Activated CD4-positive, alpha-beta T cell treated with anti-CD3 and anti-CD28 coated beads for 36 hours (primary cell): Measurements from ENCODE around the gene EP400. TPM values are rescaled to one million over a fixed set of nuclear protein-coding genes. Genes with fewer than 3 reads are reported as not detected.

Experiments
- ATAC-seq: fragments of 200-7000 bp; cut with Tn5 transposase; one replicate; pipeline ENCODE4 v1.10.0; 2021; ENCODE audit warnings: mild to moderate bottlenecking, moderate library complexity
- CTCF ChIA-PET: fragments of 350-600 bp; sonication (Branson Sonifier 250); formaldehyde crosslinking; loops from one replicate; lab custom pipeline; 2021; ENCODE audit warnings: antibody characterized with exemption; lab: Charles Lee
- POLR2A ChIA-PET: fragments of 350-600 bp; sonication (Branson Sonifier 250); formaldehyde crosslinking; loops from one replicate; lab custom pipeline; 2021; ENCODE audit warnings: antibody characterized with exemption, inconsistent platforms; lab: Charles Lee
- DNase-seq: peaks from one replicate; pipeline ENCODE4 v3.0.0-alpha.2; 2020
- H3K27ac Mint-ChIP-seq: one replicate; pipeline ENCODE4 v1.8.0; 2021; ENCODE audit warnings: mixed read lengths
- H3K27me3 Mint-ChIP-seq: one replicate; pipeline ENCODE4 v1.8.0; 2021; ENCODE audit warnings: mixed read lengths
- H3K36me3 Mint-ChIP-seq: one replicate; pipeline ENCODE4 v1.8.0; 2021; ENCODE audit warnings: low read depth, mixed read lengths
- H3K4me1 Mint-ChIP-seq: one replicate; pipeline ENCODE4 v1.8.0; 2021; ENCODE audit warnings: mixed read lengths
- H3K4me3 Mint-ChIP-seq: one replicate; pipeline ENCODE4 v1.8.0; 2021; ENCODE audit warnings: mild to moderate bottlenecking, moderate library complexity, mixed read lengths
- H3K9me3 Mint-ChIP-seq: one replicate; pipeline ENCODE4 v1.8.0; 2021; ENCODE audit warnings: low read depth, mixed read lengths
- intact Hi-C, 2 experiments: fragments of 100-400 bp; cut with DNase I in 1 of 2; cut with micrococcal nuclease in 1 of 2; formaldehyde crosslinking; loops; one replicate each; pipeline versions ENCODE4 v1.14.2 to v1.15.1; 2022 to 2024; cut with DNase I, micrococcal nuclease
- total RNA-seq, 2 experiments: library from RNA; stranded (reverse); gene quantifications; one replicate each; pipeline ENCODE4 v1.2.3, GENCODE V29; 2021

The EP400 gene
- total RNA-seq, 2 experiments from 2014 or later, result 46.4 to 51.3 TPM

DNA sequence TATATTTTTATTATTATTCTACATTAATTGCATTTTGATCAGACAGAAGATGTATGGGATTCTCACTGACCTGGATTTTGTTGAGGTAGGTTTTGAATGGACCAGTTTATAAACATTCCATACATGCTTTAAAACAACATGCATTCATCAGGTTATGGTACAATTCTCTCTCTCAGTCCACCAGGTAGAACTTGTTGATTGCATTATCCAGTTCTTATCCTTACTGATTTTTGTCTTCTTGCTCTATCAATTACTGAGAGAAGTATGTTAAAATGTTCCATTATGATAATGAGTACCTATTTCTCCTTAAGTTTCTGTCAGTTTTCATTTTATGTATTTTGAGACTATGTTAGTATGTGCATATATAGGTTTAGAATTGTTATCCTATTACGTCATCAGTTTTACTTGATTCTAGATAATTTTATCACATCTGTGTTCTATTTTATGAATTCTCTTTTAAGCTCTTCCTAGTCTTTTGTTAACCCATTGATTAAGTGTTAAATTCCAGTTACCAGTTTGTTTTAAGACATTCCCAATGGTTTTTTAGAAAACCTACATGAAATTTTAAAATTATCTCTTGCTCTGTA, 50.6 kb downstream of the EP400 start:
- Mint-ChIP-seq H3K27ac (no peak overlapping the region), H3K4me3 (no peak overlapping the region), H3K27me3 (no peaks in the 10 kb centered on the region), H3K36me3 (peaks cover 12% of the 10 kb centered on the region), H3K9me3 (no peaks in the 10 kb centered on the region), H3K4me1 (no peaks in the 10 kb centered on the region)
- intact Hi-C loops, result no loop called here
- DNase-seq (no peak), ATAC-seq (no peak)
- POLR2A ChIA-PET, result no interaction called here
- CTCF ChIA-PET, result interaction anchor here (0.8 to 1.3 kb wide), 2 partner anchors 16 to 22 kb away, joined by 3 to 4 read pairs; no protein-coding TSS in a partner anchor

DNA sequence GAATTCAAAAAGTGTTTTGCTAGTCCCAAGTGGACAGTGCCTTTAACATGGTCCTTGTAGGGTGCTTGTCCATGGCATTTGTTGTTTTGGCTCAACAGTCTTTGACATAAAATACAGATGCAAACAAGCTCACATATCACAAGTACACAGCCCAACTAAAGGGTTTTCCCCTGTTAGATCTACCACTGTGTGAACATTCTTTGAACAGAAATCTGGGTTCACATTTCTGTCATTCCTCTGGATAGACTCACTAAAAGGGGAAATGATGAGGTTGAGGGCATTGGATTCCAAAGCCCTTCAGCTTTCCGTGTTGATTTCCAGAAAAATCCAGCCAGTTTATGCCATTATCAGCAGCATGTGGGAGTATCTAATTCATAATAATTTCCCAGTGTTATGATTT, 54.1 kb downstream of the EP400 start:
- DNase-seq (no peak), ATAC-seq (no peak)
- no peak overlapping the region for H3K4me3 Mint-ChIP-seq
- H3K27me3 Mint-ChIP-seq, result no peaks in the 10 kb centered on the region
- no peaks in the 10 kb centered on the region for H3K9me3 Mint-ChIP-seq
- ChIA-PET CTCF (no interaction called here), POLR2A (no interaction called here)
- no peak overlapping the region for H3K27ac Mint-ChIP-seq
- peaks cover 29% of the 10 kb centered on the region for H3K36me3 Mint-ChIP-seq
- H3K4me1 Mint-ChIP-seq, result no peaks in the 10 kb centered on the region
- intact Hi-C loops, result no loop called here

DNA sequence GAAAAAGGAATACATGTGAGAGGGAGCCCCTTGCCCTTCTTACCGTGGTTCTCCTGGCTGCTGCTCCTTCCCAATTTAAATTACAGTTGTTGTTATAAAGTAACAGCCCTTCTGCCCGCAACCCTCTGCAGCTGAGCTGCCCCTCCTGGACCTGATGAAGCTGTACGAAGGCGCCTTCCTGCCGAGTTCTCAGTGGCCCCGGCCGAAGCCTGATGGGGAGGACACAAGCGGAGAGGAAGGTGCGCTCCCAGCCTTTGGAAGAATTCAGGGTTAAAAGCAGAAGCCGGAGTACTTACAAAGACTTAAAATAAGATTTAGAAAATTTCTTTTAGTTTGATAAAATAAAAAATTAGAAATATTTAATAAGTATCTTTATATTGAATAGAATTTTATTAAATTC, 55.2 kb downstream of the EP400 start:
- intact Hi-C loops, result no loop called here

DNA sequence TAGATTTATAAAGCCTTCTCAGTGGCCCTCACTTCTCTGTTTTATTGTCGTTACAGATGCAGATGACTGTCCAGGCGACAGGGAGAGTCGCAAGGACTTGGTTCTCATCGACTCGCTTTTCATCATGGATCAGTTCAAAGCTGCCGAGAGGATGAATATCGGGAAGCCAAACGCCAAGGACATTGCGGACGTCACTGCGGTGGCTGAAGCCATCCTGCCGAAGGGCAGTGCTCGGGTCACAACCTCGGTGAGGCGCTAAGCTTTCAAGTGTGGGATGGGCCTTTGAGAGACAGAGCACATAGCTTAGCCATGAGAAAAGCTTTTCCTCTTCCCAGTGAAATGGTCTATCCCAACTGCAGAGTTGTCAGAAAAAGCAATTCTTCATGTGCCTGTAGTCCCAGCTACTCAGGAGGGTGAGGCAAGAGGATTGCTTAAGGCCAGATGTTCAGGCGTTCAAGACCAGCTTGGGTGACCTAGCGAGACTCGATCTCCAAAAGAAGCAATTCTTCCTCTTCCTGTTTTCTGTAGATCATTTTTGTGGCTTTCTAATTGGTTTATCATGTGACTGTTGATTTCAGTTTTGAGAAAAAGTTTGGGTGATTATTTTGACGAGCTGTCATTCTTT, 56.4 kb downstream of the EP400 start:
- no peaks in the 10 kb centered on the region for H3K9me3 Mint-ChIP-seq
- CTCF ChIA-PET, result no interaction called here
- no peak for ATAC-seq
- intact Hi-C loops, result no loop called here
- H3K27ac Mint-ChIP-seq, result no peak overlapping the region
- POLR2A ChIA-PET, result interaction anchor here (0.7 kb wide), 1 partner anchor 230 kb away, joined by 3 read pairs; no protein-coding TSS in a partner anchor
- H3K4me3 Mint-ChIP-seq, result no peak overlapping the region
- H3K4me1 Mint-ChIP-seq, result no peaks in the 10 kb centered on the region
- H3K27me3 Mint-ChIP-seq, result no peaks in the 10 kb centered on the region
- no peak for DNase-seq
- H3K36me3 Mint-ChIP-seq, result peaks cover 34% of the 10 kb centered on the region

More for the DNA sequence above, 55.2 kb downstream of the EP400 start:
- H3K4me3 Mint-ChIP-seq, result no peak overlapping the region
- CTCF ChIA-PET, result no interaction called here
- DNase-seq, result no peak
- no peaks in the 10 kb centered on the region for H3K9me3 Mint-ChIP-seq
- no peaks in the 10 kb centered on the region for H3K27me3 Mint-ChIP-seq
- ATAC-seq, result no peak
- POLR2A ChIA-PET, result no interaction called here
- no peak overlapping the region for H3K27ac Mint-ChIP-seq
- no peaks in the 10 kb centered on the region for H3K4me1 Mint-ChIP-seq
- H3K36me3 Mint-ChIP-seq, result peaks cover 33% of the 10 kb centered on the region

DNA sequence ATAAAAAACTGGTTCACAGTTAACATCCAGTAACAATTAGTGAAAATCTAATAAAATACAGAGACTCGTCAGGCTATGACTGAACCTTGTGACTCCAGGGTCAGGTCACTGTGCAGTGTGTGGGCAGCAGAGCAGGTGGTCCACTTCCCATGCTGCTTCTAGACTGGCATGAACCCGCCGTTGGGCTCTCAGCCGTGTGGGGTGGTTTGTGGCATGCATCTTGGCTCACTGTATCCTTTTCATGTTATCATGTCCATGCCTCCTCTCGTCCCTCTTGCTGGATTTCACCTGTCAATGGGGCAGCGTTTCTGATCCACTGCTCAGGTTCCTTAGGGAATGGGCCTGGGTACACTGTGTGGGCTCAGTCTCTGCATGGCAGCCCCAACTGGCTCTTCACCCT, 57.3 kb downstream of the EP400 start:
- intact Hi-C loops, result no loop called here
- ATAC-seq, result no peak
- Mint-ChIP-seq H3K4me1 (no peaks in the 10 kb centered on the region), H3K9me3 (no peaks in the 10 kb centered on the region), H3K4me3 (no peak overlapping the region), H3K27ac (no peak overlapping the region), H3K27me3 (no peaks in the 10 kb centered on the region), H3K36me3 (peaks cover 39% of the 10 kb centered on the region)
- DNase-seq, result no peak
- ChIA-PET POLR2A (no interaction called here), CTCF (no interaction called here)

DNA sequence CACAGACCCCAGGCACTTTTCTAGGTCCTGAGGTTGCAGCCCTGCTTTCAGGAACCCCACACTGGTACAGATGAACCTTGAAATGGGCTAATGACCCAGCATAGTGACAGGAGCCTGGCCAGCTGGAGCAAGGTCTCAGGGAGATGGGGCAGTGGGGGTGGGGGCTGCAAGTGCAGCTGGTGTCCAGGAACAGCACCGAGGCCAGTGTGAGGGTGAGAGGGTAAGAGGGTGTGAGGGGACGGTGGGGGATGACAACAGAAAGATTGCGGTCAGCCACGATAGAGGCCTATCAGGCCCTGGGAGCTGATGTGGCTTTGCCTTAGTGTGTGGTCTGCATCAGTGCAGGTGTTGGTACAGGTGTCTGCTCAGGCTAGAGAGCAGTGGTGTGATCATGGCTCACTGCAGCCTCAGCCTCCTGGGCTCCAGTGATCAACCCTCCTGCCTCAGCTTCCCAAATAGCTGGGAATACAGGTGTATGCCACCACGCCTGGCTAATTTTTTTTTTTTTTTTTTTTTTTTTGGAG, 59.7 kb downstream of the EP400 start:
- H3K4me3 Mint-ChIP-seq, result no peak overlapping the region
- H3K9me3 Mint-ChIP-seq, result no peaks in the 10 kb centered on the region
- H3K27ac Mint-ChIP-seq, result no peak overlapping the region
- no peaks in the 10 kb centered on the region for H3K27me3 Mint-ChIP-seq
- intact Hi-C loops, result no loop called here
- ChIA-PET POLR2A (no interaction called here), CTCF (no interaction called here)
- DNase-seq, result no peak
- peaks cover 49% of the 10 kb centered on the region for H3K36me3 Mint-ChIP-seq
- H3K4me1 Mint-ChIP-seq, result no peaks in the 10 kb centered on the region
- no peak for ATAC-seq

DNA sequence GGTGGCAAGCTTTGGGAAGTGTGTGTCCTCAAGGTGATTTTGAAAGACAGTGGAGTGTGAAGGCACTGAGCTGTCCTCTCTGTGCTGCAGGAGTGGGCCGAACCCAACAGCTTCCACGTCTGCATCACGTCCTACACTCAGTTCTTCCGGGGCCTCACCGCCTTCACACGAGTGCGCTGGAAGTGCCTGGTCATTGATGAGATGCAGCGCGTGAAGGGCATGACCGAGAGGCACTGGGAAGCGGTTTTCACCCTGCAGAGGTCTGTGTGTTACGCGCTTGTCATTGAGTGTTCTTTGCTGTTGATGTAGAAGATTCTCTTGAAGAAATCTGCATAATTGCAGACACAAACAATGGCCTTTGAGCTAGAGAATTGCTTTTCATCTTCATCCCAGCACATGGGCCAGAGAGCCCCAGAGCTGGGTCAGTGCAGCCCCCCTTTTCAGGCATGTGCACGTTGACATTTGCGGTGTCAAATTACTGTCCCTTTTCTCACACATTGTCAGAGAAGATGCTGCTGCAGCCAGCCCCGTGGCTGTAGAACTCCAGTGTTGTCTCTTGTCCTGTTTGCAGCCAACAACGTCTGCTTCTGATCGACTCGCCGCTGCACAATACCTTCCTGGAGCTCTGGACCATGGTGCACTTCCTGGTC, 63.3 kb downstream of the EP400 start:
- POLR2A ChIA-PET, result no interaction called here
- no peaks in the 10 kb centered on the region for H3K4me1 Mint-ChIP-seq
- ATAC-seq (no peak), DNase-seq (no peak)
- H3K4me3 Mint-ChIP-seq, result no peak overlapping the region
- no peaks in the 10 kb centered on the region for H3K9me3 Mint-ChIP-seq
- H3K27ac Mint-ChIP-seq, result no peak overlapping the region
- intact Hi-C loops, result no loop called here
- H3K36me3 Mint-ChIP-seq, result peaks cover 48% of the 10 kb centered on the region
- H3K27me3 Mint-ChIP-seq, result no peaks in the 10 kb centered on the region
- CTCF ChIA-PET, result interaction anchor here (0.6 to 0.8 kb wide), 3 partner anchors 35 to 604 kb away, joined by 3 to 4 read pairs (median 3); no protein-coding TSS in a partner anchor

DNA sequence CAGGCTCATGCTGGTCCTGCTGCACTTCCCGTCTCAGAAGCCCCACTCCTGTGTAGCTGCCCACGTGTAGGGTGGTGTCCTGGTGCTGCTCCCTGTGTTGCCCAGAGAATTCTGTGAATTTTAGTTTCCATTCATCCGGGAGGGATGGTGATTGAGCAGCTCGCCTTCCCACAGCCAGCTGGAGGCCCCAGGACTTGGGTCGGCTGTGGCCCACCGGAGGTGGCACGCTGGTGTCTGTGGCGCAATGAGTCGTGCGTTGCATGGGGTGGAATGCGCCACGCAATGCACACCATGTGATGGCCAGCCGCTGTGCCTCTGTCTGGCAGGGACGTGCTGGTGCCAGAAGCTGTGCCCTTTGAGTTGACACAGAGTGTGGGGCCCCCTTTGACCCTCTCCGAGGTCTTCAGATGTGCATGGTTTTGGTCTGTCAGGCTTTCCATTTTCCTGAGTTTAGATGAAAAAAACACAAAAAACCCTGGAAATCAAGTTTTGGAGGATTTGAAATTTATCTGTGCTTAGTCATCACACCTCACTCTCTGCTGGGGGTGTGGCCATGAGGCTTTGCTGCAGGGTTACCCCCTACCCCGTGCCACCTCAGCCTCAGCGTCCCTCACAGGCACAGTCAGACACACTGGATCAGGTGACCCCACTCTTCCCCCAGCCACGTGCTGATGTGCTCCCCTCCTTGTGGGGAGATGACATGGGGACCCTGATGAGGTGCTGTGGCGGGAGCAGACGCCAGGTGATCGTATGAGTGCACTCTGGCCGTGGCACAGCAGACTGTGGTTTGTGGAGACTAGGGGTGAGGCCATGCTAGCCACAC, 64.6 kb downstream of the EP400 start:
- CTCF ChIA-PET, result no interaction called here
- POLR2A ChIA-PET, result no interaction called here
- intact Hi-C loops, result no loop called here
- Mint-ChIP-seq H3K36me3 (peaks cover 51% of the 10 kb centered on the region), H3K27ac (no peak overlapping the region), H3K27me3 (no peaks in the 10 kb centered on the region), H3K4me3 (no peak overlapping the region), H3K9me3 (no peaks in the 10 kb centered on the region), H3K4me1 (no peaks in the 10 kb centered on the region)
- no peak for DNase-seq
- no peak for ATAC-seq

DNA sequence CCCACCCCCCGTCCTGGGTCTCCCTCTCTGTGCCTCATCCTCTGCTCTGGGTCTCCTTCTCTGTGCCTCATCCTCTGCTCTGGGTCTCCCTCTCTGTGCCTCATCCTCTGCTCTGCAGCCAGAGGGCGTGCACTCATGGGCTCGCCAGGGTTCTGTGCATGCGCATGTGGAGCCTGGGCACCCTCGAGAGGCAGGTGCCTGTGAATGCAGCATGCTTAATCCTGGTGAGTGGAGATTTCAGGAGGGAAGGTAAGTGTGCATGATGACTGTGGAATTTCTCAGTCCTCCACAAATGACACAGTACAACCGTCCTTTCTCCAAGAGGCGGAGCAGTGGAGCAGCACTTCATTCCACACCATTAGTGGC, 65.2 kb downstream of the EP400 start:
- no peaks in the 10 kb centered on the region for H3K27me3 Mint-ChIP-seq
- POLR2A ChIA-PET, result no interaction called here

DNA sequence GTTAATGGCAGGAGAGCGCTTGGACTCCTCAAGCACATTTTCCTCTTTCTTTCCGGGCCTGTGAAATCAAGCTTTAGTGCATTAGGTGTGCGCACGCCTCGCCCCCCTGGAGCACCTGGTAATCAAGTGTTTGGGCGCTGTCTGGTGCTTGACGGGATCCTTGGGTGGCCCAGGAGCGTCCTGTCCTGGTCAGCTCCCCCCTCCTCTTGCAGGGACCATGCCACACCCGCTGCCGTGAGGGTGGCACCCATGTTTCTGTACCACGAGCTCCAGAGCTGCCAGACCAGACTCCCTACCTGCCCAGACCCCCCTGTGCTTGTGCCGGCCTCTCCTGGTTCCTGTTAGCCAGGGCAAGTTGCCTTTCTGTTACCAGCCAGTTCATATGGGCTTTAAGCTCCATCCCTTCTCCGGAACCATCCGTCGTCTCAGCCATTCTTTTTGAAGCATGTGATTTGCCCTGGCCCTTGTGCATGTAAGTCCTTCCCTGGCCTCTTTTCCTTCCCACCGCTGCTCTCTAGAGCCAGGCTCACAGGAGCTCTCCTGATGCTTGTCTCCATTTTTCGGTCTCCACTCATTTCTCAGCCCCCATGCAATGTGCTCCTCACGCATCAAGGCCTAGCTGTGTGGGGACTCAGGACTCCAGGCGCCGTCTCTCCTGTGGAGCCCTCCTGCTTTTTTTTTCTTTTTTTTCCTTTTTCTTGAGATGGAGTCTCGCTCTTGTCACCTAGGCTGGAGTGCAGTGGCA, 66.1 kb downstream of the EP400 start:
- ChIA-PET CTCF (interaction anchor here (0.8 to 1.0 kb wide), 2 partner anchors 16 to 507 kb away, joined by 3 read pairs; no protein-coding TSS in a partner anchor), POLR2A (no interaction called here)
- no peak overlapping the region for H3K4me3 Mint-ChIP-seq
- peaks cover 52% of the 10 kb centered on the region for H3K36me3 Mint-ChIP-seq
- intact Hi-C loops, result no loop called here
- no peak for ATAC-seq
- no peak overlapping the region for H3K27ac Mint-ChIP-seq
- no peaks in the 10 kb centered on the region for H3K27me3 Mint-ChIP-seq
- no peak for DNase-seq
- H3K4me1 Mint-ChIP-seq, result no peaks in the 10 kb centered on the region
- H3K9me3 Mint-ChIP-seq, result no peaks in the 10 kb centered on the region

More for the DNA sequence above, 65.2 kb downstream of the EP400 start:
- H3K27ac Mint-ChIP-seq, result no peak overlapping the region
- CTCF ChIA-PET, result no interaction called here
- intact Hi-C loops, result no loop called here
- no peaks in the 10 kb centered on the region for H3K9me3 Mint-ChIP-seq
- ATAC-seq (no peak), DNase-seq (no peak)
- no peaks in the 10 kb centered on the region for H3K4me1 Mint-ChIP-seq
- no peak overlapping the region for H3K4me3 Mint-ChIP-seq
- H3K36me3 Mint-ChIP-seq, result peaks cover 49% of the 10 kb centered on the region
